GM18951 (cell line): ENCODE measurements around the gene CLMN.
"Not testable (repeated sequence)": the region's sequence is repeated elsewhere in the genome, so short reads cannot be mapped to it uniquely, and the experiment has no call there.

ENCODE experiments used
- POLR2A ChIP-seq: IDR thresholded peaks from 4 replicates; pipeline ENCODE4 v1.6.1; 2011; ENCODE audit warnings: mild to moderate bottlenecking; ENCODE audit not compliant: insufficient read length, insufficient read depth; ENCODE audit errors: extremely low read depth
- in situ Hi-C: fragments of 300-500 bp; cut with MboI; formaldehyde crosslinking; loops from one replicate; pipeline ENCODE4 v1.12.0; 2022; ENCODE audit warnings: low sequenced_read_pairs, mixed read lengths, inconsistent platforms; ENCODE audit not compliant: unreplicated experiment

Gene CLMN

DNA sequence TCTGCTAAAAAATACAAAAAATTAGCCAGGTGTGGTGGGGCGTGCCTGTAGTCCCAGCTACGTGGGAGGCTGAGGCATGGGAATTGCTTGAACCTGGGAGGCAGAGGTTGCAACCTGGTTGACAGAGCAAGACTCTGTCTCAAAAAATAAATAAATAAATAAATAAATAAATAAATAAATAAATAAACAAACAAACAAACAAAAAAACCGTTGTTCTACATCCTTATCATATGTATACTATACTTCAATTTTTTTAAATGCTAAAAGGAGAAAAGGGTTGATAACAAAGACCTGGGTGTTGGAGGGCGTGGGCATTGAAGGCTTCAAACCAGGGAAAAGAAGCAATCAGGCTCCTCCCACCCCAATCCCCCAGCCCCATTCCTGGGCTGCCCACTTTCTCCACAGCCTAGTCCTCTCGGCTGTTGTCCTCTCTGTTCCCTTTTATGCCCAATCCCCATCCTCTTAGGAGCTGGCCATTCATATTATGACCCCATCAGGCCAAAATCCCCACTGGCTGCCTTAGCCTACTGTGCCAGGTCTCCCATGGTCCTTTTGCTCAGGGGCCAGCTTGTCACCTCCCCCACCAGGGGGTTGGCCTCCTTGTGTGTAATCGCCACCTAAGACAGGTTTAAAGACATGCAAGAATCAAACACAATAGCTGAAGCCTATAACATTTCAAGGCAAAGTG is 30.2 kb downstream of the CLMN start:
- TF ChIP-seq POLR2A: no peak
- in situ Hi-C loops: no loop called here

DNA sequence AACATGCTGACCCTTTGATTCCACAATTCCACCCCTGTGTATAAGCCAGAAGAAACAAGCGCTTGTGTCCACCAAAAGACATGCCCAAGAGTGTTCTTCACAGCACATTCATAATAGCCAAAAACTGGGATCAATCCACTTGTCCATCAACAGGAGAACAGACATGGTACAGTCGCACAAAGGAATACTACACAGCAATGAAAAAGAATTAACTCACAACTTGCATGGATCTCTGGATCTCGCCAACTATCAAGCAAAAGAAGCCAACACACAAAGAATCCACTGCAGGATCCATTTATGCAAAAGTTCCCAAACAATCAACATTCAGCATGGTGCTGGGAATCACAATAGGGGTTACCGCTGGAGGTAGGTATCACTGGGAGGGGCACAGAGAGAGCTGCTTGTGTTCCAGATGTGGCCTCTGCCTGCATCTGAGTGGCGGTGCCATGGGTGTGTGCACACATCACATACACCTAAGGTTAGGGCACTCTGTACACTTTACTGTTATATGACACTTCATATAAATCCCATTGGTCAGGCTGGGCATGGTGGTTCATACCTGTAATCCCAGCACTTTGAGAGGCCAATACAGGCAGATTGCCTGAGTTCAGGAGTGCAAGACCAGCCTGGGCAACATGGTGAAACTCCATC is 30.9 kb downstream of the CLMN start:
- no peak for TF ChIP-seq POLR2A
- in situ Hi-C loops: no loop called here

DNA sequence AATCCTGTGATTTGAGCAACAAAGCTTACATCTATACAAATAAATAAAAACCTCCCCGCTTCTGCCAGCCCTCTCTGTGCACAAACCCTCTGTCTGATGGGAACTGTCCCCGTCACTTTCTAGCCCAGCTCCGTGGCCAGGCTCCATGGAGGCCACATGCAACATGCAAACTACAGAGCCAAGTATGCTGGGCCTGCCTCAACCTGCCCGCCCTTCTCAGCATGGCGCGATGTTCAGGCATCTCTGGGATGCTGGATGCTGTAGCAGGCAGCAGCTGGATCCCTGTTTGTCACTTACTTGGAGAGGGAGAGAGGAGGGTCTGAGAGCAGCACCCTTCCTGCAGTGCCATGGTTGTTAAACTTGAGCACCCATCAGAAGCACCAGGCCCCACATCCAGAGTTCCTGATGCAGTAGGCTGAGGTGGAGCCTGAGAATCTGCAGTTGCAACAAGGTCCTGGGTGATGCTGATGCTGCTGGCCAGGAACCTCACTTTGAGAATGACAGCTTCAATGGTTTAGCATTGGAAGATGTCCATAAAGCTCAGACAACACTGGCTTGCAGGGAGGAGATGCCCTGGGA is 32.4 kb downstream of the CLMN start:
- TF ChIP-seq POLR2A: no peak
- in situ Hi-C loops: no loop called here

DNA sequence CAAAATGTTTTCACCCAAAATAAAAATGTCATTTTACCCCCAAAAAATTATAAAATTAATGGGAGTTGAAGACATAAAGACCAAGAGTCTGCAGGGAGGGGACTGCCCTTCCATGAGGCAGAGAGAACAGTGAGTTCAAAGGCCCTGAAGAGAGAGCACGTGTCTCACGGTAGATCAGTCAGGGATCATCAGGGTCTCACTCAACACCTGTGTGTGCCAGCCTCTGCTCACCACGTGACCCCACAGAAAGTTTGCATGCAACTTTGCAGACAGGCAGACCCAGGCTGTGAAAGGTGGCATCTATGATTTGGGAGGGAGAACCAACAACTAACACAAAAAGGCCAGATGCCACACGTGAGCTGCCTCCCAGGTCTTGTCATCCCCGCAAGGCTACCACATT is 33.1 kb downstream of the CLMN start:
- in situ Hi-C loops: no loop called here
- TF ChIP-seq POLR2A: no peak

DNA sequence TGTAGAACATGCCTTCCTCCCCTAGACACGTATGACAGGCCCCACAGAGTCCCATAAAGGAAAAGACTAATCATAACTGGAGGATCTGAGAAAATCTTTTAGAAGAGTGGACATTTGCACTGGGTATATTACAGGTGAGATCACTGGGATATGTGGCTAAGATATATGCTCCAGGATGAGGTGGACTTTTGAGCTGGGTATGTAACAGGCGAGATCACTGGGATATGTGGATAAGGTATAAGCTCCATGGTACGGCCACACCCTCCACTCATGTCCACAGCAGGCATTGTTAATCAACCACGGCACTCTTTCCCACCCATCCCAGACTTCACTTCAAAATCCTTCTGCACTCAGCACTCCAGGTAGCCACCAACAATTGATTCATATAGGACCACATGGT is 34.1 kb downstream of the CLMN start:
- in situ Hi-C loops: no loop called here
- no peak for TF ChIP-seq POLR2A

DNA sequence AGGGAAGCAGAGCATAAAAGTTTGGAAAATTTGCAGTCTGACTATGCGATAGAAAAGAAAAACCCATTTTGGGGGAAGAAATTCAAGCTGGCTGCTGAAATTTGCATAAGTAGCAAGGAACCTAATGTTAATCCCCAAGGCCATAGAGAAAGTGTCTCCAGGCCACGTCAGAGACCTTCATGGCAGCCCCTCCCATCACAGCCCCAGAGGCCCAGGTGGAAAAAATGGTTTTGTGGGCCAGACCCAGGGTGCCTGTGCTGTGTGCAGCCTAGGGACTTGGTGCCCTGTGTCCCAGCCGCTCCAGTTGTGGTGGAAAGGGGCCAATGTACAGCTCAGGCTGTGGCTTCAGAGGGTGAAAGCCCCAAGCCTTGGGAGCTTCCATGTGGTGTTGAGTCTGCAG is 35.9 kb downstream of the CLMN start:
- in situ Hi-C loops: not testable (repeated sequence)

DNA sequence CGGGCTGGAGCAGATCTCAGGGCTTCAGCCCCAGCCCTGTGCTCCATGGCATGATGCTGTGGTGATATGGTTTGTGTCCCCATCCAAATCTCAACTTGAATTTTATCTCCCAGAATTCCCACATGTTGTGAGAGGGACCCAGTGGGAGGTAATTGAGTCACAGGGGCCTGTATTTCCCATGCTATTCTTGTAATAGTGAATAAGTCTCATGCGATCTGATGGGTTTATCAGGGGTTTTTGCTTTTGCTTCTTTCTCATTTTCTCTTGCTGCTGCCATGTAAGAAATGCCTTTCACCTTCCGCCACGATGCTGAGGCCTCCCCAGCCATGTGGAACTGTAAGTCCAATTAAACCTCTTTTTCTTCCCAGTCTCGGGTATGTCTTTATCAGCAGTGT is 36.7 kb downstream of the CLMN start:
- in situ Hi-C loops: not testable (repeated sequence)

DNA sequence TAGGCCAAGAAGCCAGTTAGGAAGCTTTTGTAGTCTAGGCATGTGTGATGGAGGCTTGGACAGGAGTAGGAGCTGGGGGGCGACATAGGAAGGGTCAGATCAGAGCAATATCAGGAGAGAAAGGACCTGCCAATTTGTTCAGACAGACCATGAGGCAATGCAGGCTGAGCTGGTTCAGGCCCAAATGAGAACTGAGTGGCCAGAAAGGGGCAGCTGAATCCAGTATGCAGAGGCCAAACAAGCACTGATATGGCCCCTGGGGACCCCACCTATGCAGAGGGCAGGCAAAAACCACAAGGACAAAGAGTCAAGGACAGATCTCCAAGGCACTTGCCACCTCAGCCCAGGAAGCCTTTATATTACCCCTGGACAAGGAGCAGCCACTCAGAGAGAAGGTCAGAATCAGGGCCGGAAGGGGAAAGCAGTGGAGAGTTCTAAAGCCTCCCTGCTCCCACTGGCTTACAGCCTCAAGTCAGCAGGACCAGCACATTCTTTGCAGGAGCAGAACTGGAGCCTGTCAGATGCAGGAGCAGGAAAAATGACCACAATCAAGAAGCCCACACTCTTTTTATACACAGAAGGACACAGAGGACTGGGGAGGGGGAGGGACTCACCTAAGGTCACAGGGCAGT is 37.2 kb downstream of the CLMN start:
- TF ChIP-seq POLR2A: no peak
- in situ Hi-C loops: no loop called here

DNA sequence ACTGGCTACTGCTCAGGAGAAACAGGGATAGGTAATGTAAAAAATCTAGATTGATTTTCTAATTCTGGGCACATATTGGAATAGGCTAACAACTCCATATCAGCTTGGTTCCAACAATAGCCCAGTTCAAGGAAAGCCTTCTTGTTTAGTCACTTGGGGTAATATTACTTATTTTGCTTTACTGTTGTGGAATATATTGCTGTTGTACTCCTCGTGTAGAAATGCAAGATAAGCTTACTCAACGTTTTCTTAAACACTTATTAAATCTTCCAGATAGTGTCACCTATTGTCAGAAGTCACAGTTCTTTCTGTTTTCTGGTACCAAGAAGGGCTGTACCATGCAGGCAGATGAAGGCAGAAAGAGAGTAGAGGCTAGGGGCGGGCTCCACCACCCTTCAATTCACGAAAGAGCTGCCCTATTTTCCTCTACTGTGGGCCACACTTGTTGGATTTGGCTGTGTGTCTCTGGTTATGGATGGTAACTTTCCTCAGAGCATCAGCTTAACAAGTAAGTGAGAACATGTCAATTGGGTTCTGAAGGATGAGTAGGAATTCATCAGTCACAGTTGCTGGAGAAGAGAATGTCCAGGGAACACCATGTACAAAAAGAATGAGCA is 38.0 kb downstream of the CLMN start:
- no peak for TF ChIP-seq POLR2A
- in situ Hi-C loops: no loop called here

DNA sequence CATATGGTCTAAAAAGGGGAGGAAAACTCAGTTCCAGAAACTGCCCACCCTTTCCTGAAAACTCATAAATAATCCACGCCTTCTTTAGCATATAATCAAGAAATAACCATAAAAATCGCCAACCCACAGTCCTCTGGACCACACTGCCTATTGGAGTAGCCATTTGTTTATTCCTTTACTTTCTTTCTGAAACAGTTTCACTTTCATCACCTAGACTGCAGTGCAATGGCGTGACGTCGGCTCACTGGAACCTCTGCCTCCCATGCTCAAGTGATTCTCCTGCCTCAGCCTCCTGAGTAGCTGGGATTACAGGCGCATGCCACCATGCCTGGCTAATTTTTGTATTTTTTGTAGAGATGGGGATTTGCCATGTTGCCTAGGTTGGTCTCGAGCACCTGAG is 44.2 kb downstream of the CLMN start:
- in situ Hi-C loops: no loop called here

DNA sequence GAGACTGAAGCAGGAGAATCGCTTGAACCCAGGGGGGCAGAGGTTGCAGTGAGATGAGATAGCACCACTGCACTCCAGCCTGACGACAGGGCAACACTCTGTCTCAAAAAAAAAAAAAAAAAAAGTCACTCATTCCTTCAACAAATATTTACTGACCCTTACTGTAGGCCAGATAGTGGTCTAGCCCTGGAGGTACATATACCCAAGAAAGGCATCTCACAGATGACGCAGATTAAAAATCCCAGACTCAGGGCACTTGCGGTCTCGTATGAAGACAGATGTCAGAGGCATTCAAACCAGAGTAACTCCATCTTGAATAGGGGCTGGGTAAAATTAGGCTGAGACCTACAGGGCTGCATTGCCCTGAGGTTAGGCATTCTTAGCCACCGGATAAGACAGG is 44.8 kb downstream of the CLMN start:
- in situ Hi-C loops: no loop called here
- no peak for TF ChIP-seq POLR2A

More for the DNA sequence above, 44.2 kb downstream of the CLMN start:
- TF ChIP-seq POLR2A: no peak

DNA sequence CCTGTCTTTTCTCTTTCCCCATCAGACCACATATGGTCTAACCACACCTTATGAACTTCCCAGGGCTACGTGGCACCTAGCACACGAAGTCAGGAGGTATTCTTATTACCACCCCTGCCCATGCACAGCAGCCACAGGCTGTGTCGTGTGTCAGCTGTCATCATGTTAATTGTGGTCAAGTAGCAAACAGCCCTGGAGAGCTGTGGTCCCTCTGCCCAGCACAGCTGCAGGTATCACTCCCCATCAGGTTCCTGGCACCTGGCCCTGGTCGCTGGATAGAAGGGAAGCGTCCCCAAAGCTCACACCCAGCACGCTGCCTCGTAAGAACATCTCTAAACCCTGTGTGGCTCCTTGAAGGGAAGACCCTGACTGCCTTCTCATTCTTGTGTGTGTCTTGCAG is 45.4 kb downstream of the CLMN start:
- TF ChIP-seq POLR2A: no peak

DNA sequence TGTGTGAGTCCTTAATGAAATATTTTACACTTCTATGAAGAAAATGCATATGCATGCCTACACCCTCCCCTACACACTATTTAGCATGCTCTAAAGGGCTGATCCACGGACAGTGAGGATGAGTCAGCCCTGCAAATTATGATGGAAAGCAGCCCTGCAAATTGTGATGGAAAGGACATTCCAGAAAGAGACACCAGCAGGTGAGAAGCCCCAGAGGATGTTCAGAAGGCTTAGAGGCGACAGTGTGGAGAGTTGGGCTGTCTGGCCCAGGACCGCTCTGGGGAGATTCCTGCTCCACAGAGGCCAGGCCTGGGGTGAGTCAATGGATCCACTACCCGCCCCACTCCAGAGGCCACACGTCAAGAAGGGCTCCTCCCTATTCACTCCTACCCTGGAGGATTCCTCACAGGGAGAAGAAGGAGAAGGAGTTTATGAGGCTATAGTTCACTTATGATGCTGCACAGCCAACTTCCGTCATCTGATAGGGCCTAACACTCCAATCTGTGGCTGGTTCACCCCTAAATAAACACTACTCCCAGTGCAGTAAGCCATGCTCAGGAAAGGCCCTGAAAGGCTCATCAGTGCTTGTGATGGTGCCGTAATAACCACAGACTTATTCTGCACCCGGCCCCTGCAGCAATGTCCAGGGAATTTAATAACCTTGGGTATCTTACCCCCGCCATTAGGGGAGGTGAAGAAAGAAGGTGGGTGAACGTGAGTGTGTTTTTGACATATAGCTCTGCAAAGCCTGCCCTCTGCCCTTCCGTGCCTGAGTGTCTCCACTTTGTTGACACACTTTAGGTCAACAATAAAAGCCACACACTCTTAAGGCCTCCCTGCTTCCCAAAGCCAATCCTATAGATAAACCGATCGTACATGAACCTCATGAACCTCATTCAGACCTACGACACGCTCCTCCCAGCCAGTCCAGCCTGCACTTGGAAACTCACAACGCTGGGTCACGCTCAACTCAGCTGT is 46.4 kb downstream of the CLMN start:
- no peak for TF ChIP-seq POLR2A
- in situ Hi-C loops: no loop called here

More for the DNA sequence above, 45.4 kb downstream of the CLMN start:
- in situ Hi-C loops: no loop called here

DNA sequence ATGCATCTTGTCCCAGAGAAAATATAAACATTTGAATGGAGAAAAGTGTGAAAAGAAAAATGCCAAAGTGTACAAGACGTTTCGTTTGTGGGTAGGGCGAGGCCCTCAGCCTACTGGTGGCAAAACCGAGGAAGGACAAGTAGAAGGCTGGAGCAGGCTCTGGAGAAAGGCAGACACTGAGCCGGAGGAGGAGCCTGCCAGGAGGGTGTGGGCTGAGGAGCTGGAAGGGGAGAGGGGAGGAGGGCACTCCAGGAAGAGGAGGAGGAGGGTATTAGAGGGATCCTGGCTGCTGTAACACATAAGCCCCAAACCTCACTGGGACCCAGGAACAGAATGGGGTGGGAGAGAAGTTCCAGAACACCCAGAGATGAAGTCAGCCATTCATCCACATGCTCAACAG is 47.7 kb downstream of the CLMN start:
- in situ Hi-C loops: no loop called here
- TF ChIP-seq POLR2A: no peak
